HEK293T (cell line): ENCODE results near the gene MAMDC2.

Experiments
- CTCF ChIA-PET: fragments of 350-600 bp; formaldehyde crosslinking; extraction: SDS; loops from one replicate; lab custom pipeline; 2021; ENCODE audit warnings: antibody characterized with exemption, inconsistent platforms; lab: Yijun Ruan, JAX
- POLR2A ChIA-PET: fragments of 350-600 bp; formaldehyde crosslinking; extraction: SDS; loops from one replicate; lab custom pipeline; 2020; ENCODE audit warnings: antibody characterized with exemption, inconsistent platforms; lab: Yijun Ruan, JAX
- DNase-seq: peaks from one replicate; pipeline ENCODE4 v3.0.0; 2012; ENCODE audit warnings: mixed read lengths; ENCODE audit errors: extremely low spot score
- ARNT ChIP-seq: fragments of 450-650 bp; IDR thresholded peaks from 2 replicates; pipeline ENCODE4 v1.6.1; 2017; ENCODE audit warnings: mild to moderate bottlenecking
- BHLHE40 ChIP-seq: fragments of 450-650 bp; IDR thresholded peaks from 2 replicates; pipeline ENCODE4 v1.6.1; 2016; ENCODE audit warnings: mild to moderate bottlenecking, moderate library complexity, borderline replicate concordance
- CTBP1 ChIP-seq: fragments of 450-650 bp; IDR thresholded peaks from 2 replicates; pipeline ENCODE4 v1.6.1; 2016; ENCODE audit warnings: borderline replicate concordance
- ELF4 ChIP-seq: fragments of 450-650 bp; IDR thresholded peaks from 2 replicates; pipeline ENCODE4 v1.6.1; 2017; ENCODE audit warnings: antibody characterized with exemption
- FOXA1 ChIP-seq: fragments of 450-650 bp; IDR thresholded peaks from 2 replicates; pipeline ENCODE4 v1.6.1; 2016; ENCODE audit warnings: mild to moderate bottlenecking
- FOXK2 ChIP-seq: fragments of 450-650 bp; IDR thresholded peaks from 2 replicates; pipeline ENCODE4 v1.6.1; 2016; ENCODE audit warnings: mild to moderate bottlenecking
- FOXM1 ChIP-seq: fragments of 450-650 bp; IDR thresholded peaks from 2 replicates; pipeline ENCODE4 v1.6.1; 2017; ENCODE audit warnings: mild to moderate bottlenecking, borderline replicate concordance
- HDGF ChIP-seq: fragments of 450-650 bp; IDR thresholded peaks from 2 replicates; pipeline ENCODE4 v1.6.1; 2017; ENCODE audit warnings: antibody characterized with exemption, borderline replicate concordance
- L3MBTL2 ChIP-seq: fragments of 450-650 bp; conservative IDR thresholded peaks from 2 replicates; pipeline ENCODE4 v1.6.1; 2016; ENCODE audit warnings: mild to moderate bottlenecking
- LEF1 ChIP-seq: fragments of 450-650 bp; IDR thresholded peaks from 2 replicates; pipeline ENCODE4 v1.6.1; 2017; ENCODE audit warnings: mild to moderate bottlenecking, borderline replicate concordance
- NFRKB ChIP-seq: fragments of 450-650 bp; IDR thresholded peaks from 2 replicates; pipeline ENCODE4 v1.6.1; 2016; ENCODE audit warnings: mild to moderate bottlenecking, moderate library complexity
- SP1 ChIP-seq: fragments of 450-650 bp; IDR thresholded peaks from 2 replicates; pipeline ENCODE4 v1.6.1; 2017
- SUZ12 ChIP-seq: fragments of 450-650 bp; IDR thresholded peaks from 2 replicates; pipeline ENCODE4 v1.6.1; 2016; ENCODE audit warnings: mild to moderate bottlenecking
- TARDBP ChIP-seq: fragments of 450-650 bp; IDR thresholded peaks from 2 replicates; pipeline ENCODE4 v1.6.1; 2016
- ZNF384 ChIP-seq: fragments of 450-650 bp; IDR thresholded peaks from 2 replicates; pipeline ENCODE4 v1.6.1; 2016
- TF ChIP-seq, protein P1 (sequence below): fragments of 450-650 bp; IDR thresholded peaks from 2 replicates; pipeline ENCODE4 v1.6.1; 2016

MAMDC2 gene

DNA sequence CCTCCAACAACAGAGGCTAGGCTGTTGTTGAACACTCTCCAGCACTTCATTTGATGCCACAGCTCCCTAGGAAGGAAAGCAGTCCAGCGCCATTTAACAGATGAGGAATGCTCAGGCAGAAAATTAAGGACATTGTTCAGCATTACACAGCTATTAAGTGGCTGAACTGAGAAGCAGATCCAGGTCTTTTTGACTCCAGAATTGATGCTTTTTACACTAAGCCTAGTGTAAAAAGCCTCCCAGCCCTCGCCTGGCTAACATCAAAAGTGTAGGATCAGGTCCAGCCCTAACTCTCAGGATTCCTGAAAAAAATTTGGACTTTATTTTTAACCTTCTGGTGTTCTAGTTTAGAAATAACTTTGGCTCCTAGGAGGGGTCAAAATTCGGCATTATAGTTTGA, 108.7 kb downstream of the MAMDC2 start:
- CTCF ChIA-PET = no interaction called here
- TF ChIP-seq, protein P1, sequence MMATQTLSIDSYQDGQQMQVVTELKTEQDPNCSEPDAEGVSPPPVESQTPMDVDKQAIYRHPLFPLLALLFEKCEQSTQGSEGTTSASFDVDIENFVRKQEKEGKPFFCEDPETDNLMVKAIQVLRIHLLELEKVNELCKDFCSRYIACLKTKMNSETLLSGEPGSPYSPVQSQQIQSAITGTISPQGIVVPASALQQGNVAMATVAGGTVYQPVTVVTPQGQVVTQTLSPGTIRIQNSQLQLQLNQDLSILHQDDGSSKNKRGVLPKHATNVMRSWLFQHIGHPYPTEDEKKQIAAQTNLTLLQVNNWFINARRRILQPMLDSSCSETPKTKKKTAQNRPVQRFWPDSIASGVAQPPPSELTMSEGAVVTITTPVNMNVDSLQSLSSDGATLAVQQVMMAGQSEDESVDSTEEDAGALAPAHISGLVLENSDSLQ = no peak
- TF ChIP-seq ELF4 = no peak
- no peak for TF ChIP-seq TARDBP
- no peak for TF ChIP-seq CTBP1
- TF ChIP-seq FOXA1 = no peak
- no peak for TF ChIP-seq SUZ12
- TF ChIP-seq FOXM1 = no peak
- no peak for TF ChIP-seq HDGF
- TF ChIP-seq NFRKB = no peak
- DNase-seq = no peak
- POLR2A ChIA-PET = no interaction called here

DNA sequence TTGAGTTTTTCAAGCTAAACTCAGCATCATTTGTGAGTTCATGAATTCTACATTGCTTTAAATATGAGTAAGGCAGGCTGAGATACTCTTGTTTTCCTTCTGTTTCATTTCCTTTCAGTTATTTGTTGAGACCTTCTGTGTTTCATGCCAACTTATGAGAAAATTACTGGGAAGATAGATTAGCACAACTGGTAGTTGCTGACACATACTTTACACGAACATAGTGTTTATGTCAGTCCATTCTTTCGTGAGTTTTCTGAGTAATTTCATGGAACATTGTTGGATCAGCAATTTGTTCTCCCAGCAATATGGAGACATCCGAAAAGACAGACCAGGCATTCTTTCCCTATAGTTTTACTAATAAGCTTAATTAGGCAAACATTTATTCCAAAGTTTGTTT, 113.1 kb downstream of the MAMDC2 start:
- no peak for DNase-seq

DNA sequence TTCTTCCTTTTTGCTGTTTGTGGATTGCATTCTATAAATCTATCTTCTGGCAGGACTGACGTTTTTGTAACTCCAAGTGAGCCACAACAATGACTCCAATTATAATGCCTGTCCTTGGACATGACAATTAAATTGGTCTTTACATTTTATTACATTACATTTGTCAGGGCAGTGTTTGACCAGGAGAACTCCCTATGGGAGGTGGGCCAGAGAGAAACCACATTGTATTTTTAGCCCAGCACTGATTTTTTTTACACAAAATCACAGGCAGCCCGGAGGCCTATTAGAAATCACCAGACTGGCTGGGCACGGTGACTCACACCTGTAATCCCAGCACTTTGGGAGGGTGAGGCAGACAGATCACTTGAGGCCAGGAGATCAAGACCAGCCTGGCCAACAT, 116.0 kb downstream of the MAMDC2 start:
- CTCF ChIA-PET = no interaction called here
- POLR2A ChIA-PET = no interaction called here
- TF ChIP-seq SP1 = no peak
- TF ChIP-seq ELF4 = no peak
- no peak for TF ChIP-seq CTBP1
- no peak for TF ChIP-seq BHLHE40
- no peak for TF ChIP-seq ARNT
- no peak for TF ChIP-seq FOXK2
- TF ChIP-seq ZNF384 = no peak
- no peak for TF ChIP-seq NFRKB
- TF ChIP-seq, protein P1 = no peak
- TF ChIP-seq HDGF = no peak
- TF ChIP-seq TARDBP = no peak
- no peak for TF ChIP-seq FOXM1
- no peak for DNase-seq

More for the DNA sequence above, 113.1 kb downstream of the MAMDC2 start:
- no peak for TF ChIP-seq CTBP1
- TF ChIP-seq SUZ12 = no peak
- TF ChIP-seq FOXA1 = no peak
- TF ChIP-seq ZNF384 = no peak
- TF ChIP-seq FOXK2 = no peak
- no peak for TF ChIP-seq LEF1
- TF ChIP-seq FOXM1 = no peak
- TF ChIP-seq NFRKB = no peak
- TF ChIP-seq ARNT = no peak
- TF ChIP-seq SP1 = no peak
- no peak for TF ChIP-seq TARDBP
- TF ChIP-seq HDGF = no peak
- no peak for TF ChIP-seq ELF4
- ChIA-PET CTCF (no interaction called here), POLR2A (no interaction called here)

DNA sequence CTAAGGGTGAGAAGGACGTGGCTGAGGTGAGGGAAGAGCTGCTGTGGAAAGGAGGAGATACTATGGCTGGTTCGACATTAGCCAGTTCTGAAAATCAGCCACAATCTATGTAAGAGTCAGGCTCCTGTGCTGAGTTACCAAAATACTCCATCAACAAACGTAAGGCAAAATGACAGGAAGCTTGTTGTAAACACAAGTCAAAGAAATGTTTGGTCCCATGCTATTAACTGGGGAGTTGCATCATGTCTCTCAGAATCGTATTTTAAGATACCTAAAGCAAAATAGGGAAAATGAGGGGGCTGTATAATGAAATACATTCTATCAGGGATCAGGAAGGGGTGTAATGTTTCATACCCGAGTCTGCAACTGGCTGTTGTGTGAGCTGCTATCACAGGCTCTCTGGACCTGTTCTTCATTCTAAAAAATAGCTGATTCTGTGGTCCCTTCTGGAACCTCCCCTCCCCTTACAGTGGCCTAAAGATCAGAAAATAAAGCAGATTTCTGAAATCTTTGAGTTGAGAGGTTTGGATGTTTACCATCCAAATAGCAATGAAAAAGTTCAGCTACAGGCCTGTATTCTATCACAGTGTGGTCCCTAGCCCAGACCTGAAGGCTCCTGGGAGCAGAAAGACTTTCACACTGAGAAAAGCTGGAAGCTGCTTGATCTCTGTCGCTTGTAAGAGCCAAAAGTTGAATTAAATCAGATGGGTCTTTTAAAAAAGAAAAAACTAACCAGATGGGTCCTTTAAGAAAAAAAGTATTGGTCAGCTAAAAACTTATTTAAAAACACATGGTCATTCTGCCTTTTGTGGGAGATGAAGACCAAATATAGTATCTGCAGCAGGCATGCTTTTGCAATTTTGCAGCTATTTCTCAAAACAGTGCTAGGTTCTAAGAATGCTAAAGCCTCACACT, 117.3 kb downstream of the MAMDC2 start:
- POLR2A ChIA-PET = no interaction called here
- TF ChIP-seq CTBP1 (no peak), ARNT (no peak), BHLHE40 (no peak), FOXM1 (no peak), ELF4 (no peak), HDGF (no peak), TARDBP (no peak), SP1 (no peak), LEF1 (no peak), L3MBTL2 (no peak), NFRKB (no peak), FOXK2 (no peak), FOXA1 (no peak), SUZ12 (no peak), ZNF384 (no peak)
- TF ChIP-seq, protein P1 = no peak
- CTCF ChIA-PET = no interaction called here
- DNase-seq = no peak

DNA sequence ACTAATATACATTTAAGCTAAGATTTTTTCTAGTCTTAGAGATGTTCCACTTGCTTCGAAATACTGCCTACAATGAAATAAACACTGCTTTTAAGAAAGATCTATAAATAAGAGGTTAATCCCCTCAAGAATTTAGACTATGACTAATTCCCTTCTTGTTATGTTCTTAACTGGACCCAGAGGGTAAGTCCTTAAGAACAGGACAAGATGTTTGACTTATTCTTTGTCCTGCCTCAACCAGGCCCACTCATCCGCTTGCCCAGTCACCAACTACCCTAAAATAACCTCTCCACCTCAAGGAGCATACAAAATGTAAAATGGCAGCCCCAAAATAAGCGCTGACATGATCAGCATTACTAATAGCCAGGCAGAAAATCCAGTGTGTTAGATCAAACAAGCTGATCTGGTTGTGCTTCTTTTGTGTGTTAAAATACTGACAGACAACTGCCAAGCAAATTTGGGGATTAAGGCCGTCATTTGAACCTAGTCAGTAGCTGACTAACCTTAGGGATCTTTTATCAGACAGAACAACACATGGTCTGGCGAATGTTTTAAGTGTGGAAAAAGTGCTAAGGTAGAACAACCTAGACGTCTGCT, 121.5 kb downstream of the MAMDC2 start:
- TF ChIP-seq HDGF (no peak), SP1 (no peak), LEF1 (no peak), FOXK2 (no peak), FOXA1 (no peak), FOXM1 (no peak)
- DNase-seq = no peak
- CTCF ChIA-PET = no interaction called here
- POLR2A ChIA-PET = no interaction called here

DNA sequence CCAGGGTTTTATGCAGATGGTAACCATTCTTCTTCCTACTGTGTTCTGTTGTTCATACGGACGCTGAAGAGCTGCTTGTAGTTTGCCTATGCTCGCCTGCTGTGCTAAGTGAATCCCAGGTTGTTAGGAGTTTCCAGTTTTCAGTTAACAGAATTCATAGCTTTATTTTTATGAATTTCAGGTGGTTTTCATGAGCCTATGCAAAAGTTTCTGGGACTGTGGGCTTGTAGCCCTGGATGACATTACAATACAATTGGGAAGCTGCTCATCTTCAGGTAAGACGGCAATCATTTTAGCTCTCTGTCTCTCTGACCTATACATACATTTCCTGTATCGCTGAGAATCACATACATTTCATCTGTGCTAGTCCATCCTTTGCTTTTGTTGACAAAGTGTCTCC, 124.9 kb downstream of the MAMDC2 start:
- ChIA-PET POLR2A (no interaction called here), CTCF (no interaction called here)
- no peak for DNase-seq
- TF ChIP-seq TARDBP = no peak
- TF ChIP-seq SUZ12 = no peak
- no peak for TF ChIP-seq FOXM1
- no peak for TF ChIP-seq ELF4
- TF ChIP-seq BHLHE40 = no peak
- TF ChIP-seq CTBP1 = no peak
- TF ChIP-seq, protein P1 = no peak
- no peak for TF ChIP-seq HDGF
- TF ChIP-seq FOXK2 = no peak
- TF ChIP-seq ZNF384 = no peak
- TF ChIP-seq SP1 = no peak
- TF ChIP-seq L3MBTL2 = no peak
- TF ChIP-seq FOXA1 = no peak
- no peak for TF ChIP-seq LEF1
- no peak for TF ChIP-seq ARNT
